Smooth muscle cell (in vitro differentiated cells): ENCODE data around the gene SNX10. TPM values are rescaled to one million over a fixed set of nuclear protein-coding genes. Genes with fewer than 3 reads are reported as not detected.

Experiments
- DNase-seq: peaks from one replicate; lab custom pipeline; 2025; ENCODE audit not compliant: unreplicated experiment; lab: John Stamatoyannopoulos, UW
- H2AFZ ChIP-seq: fragments of 200-600 bp; sonication (generic); 2 replicates; pipeline ENCODE4 v1.6.0; 2016; ENCODE audit warnings: antibody characterized with exemption, low read depth, mild to moderate bottlenecking
- H3F3A ChIP-seq: fragments of 200-600 bp; sonication (generic); 2 replicates; pipeline ENCODE4 v1.6.0; 2017; ENCODE audit warnings: antibody characterized with exemption, low read depth
- H3K27ac ChIP-seq: fragments of 200-600 bp; sonication (generic); 2 replicates; pipeline ENCODE4 v1.5.1; 2016; ENCODE audit warnings: low read depth, mild to moderate bottlenecking
- H3K27me3 ChIP-seq: fragments of 200-600 bp; sonication (generic); 2 replicates; pipeline ENCODE4 v1.6.1; 2016; ENCODE audit warnings: low read depth, mild to moderate bottlenecking
- H3K36me3 ChIP-seq: fragments of 200-600 bp; sonication (generic); 2 replicates; pipeline ENCODE4 v1.5.1; 2016; ENCODE audit warnings: low read depth
- H3K4me1 ChIP-seq: fragments of 200-600 bp; sonication (generic); 2 replicates; pipeline ENCODE4 v1.5.1; 2016; ENCODE audit warnings: low read depth
- H3K4me2 ChIP-seq: fragments of 200-600 bp; sonication (generic); 2 replicates; pipeline ENCODE4 v1.6.0; 2016; ENCODE audit warnings: mild to moderate bottlenecking
- H3K4me3 ChIP-seq: fragments of 200-600 bp; sonication (generic); 2 replicates; pipeline ENCODE4 v1.5.1; 2016; ENCODE audit warnings: mild to moderate bottlenecking
- H3K79me2 ChIP-seq: fragments of 200-600 bp; sonication (generic); 2 replicates; pipeline ENCODE4 v1.6.0; 2016; ENCODE audit warnings: low read depth, mild to moderate bottlenecking
- H3K9ac ChIP-seq: fragments of 200-600 bp; sonication (generic); 2 replicates; pipeline ENCODE4 v1.6.0; 2016; ENCODE audit warnings: low read depth
- H3K9me3 ChIP-seq: fragments of 200-600 bp; sonication (generic); replicated peaks from 2 replicates; pipeline ENCODE4 v1.5.1; 2016; ENCODE audit warnings: low read depth
- H4K20me1 ChIP-seq: fragments of 200-600 bp; sonication (generic); 2 replicates; pipeline ENCODE4 v1.6.0; 2016; ENCODE audit warnings: low read depth
- WGBS: methylation state at CpG from one replicate; pipeline ENCODE4 v1.1.7; 2016; ENCODE audit warnings: low lambda C conversion rate; 5-methylcytosine and 5-hydroxymethylcytosine counted together
- polyA plus RNA-seq: library from polyadenylated mRNA; unstranded; fragments of >200 nt; fragmentation: Nextera tagmentation; extraction: Ambion mirVana; gene quantifications from 2 replicates; pipeline ENCODE4 v1.2.1, GENCODE V29; 2016
- total RNA-seq: library from RNA; depleted of rRNA; stranded (reverse); fragments of >200 nt; gene quantifications from 2 replicates; pipeline ENCODE4 v1.2.3, GENCODE V29; 2014
- TF ChIP-seq, protein P1 (sequence below): fragments of 200-600 bp; sonication (generic); IDR thresholded peaks from 2 replicates; pipeline ENCODE4 v1.5.1; 2017; ENCODE audit warnings: borderline replicate concordance, mild to moderate bottlenecking, antibody characterized with exemption; ENCODE audit not compliant: insufficient read depth, poor library complexity, severe bottlenecking

Gene SNX10
- total and polyA plus RNA-seq, 2 experiments from 2014 or later: 1.1 to 2.2 TPM

DNA sequence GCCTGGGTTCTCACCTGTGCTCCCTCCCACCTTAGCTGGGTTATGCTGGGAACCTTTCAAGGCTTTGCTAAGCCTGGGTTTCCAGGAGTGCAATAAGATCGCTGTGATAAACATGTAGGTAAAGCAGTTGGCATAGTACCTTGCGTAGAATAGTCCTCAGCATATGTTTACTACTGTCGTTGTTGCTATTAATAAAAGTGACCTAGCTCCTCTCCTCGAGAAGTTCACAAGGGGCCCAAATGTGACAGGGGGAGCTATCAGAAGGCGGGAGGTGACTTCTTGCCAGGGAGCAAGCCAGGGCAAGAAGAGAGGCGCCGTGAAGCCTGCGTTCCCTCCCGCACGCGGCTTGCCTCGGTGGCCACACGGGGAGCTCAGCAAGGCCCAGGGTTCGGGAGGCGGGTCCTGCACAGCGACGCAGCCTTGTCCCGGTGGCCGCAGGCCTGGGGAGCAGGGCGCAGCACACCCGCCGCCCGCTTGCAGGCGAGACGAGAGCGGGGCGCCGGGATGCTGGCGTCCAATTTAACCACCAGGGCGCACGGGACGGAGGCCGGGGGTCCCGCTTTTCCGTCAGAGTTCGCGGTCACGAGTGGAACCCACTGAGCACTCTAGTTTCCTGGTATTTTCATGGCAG, 106.2 kb downstream of the SNX10 start:
- H3K4me2 ChIP-seq: peak overlapping the region; percentile 86
- peak overlapping the region; percentile 90 for H2AFZ ChIP-seq
- no peaks in the 10 kb centered on the region for H3K27me3 ChIP-seq
- H3F3A ChIP-seq: peaks cover 18% of the 10 kb centered on the region
- peak overlapping the region; percentile 72 for H3K27ac ChIP-seq
- peak overlapping the region; percentile 57 for H3K4me3 ChIP-seq
- peaks cover 23% of the 10 kb centered on the region for H3K4me1 ChIP-seq
- 10% methylated on average over 26 of the region's 38 CpGs for WGBS
- H3K9ac ChIP-seq: peak overlapping the region; percentile 59
- TF ChIP-seq, protein P1, sequence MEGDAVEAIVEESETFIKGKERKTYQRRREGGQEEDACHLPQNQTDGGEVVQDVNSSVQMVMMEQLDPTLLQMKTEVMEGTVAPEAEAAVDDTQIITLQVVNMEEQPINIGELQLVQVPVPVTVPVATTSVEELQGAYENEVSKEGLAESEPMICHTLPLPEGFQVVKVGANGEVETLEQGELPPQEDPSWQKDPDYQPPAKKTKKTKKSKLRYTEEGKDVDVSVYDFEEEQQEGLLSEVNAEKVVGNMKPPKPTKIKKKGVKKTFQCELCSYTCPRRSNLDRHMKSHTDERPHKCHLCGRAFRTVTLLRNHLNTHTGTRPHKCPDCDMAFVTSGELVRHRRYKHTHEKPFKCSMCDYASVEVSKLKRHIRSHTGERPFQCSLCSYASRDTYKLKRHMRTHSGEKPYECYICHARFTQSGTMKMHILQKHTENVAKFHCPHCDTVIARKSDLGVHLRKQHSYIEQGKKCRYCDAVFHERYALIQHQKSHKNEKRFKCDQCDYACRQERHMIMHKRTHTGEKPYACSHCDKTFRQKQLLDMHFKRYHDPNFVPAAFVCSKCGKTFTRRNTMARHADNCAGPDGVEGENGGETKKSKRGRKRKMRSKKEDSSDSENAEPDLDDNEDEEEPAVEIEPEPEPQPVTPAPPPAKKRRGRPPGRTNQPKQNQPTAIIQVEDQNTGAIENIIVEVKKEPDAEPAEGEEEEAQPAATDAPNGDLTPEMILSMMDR: no peak
- no peaks in the 10 kb centered on the region for H3K79me2 ChIP-seq
- no peaks in the 10 kb centered on the region for H3K36me3 ChIP-seq
- no peaks in the 10 kb centered on the region for H3K9me3 ChIP-seq
- no peaks in the 10 kb centered on the region for H4K20me1 ChIP-seq
- no peak for DNase-seq

- DNase-seq: peak; percentile 30
- H3K4me2 ChIP-seq: peak overlapping the region; percentile 86
- no peaks in the 10 kb centered on the region for H3K36me3 ChIP-seq
- H3K27me3 ChIP-seq: no peaks in the 10 kb centered on the region
- H3K4me3 ChIP-seq: peak overlapping the region; percentile 57
- H4K20me1 ChIP-seq: no peaks in the 10 kb centered on the region
- H2AFZ ChIP-seq: peak overlapping the region; percentile 90
- WGBS: 0% methylated on average over 11 of the region's 36 CpGs
- H3K4me1 ChIP-seq: peaks cover 23% of the 10 kb centered on the region
- no peaks in the 10 kb centered on the region for H3K9me3 ChIP-seq
- no peaks in the 10 kb centered on the region for H3K79me2 ChIP-seq
- TF ChIP-seq, protein P1: no peak
- H3F3A ChIP-seq: peaks cover 18% of the 10 kb centered on the region
- peak overlapping the region; percentile 72 for H3K27ac ChIP-seq
- H3K9ac ChIP-seq: peak overlapping the region; percentile 59
Observed at GRCh38 chr7:26398427-26398755, 106.7 kb downstream of the SNX10 start.

- Histone ChIP-seq H3K27ac (peak overlapping the region; percentile 72), H3K4me1 (peaks cover 23% of the 10 kb centered on the region), H3K79me2 (no peaks in the 10 kb centered on the region), H2AFZ (peak overlapping the region; percentile 90), H3K36me3 (no peaks in the 10 kb centered on the region), H3K27me3 (no peaks in the 10 kb centered on the region), H3K9ac (peak overlapping the region; percentile 59), H3K4me2 (peak overlapping the region; percentile 86), H3K4me3 (peak overlapping the region; percentile 57), H4K20me1 (no peaks in the 10 kb centered on the region), H3F3A (peaks cover 18% of the 10 kb centered on the region), H3K9me3 (no peaks in the 10 kb centered on the region)
- 1% methylated on average over 46 of the region's 52 CpGs for WGBS
- TF ChIP-seq, protein P1: no peak
- no peak for DNase-seq
Observed at GRCh38 chr7:26398756-26399509, 107.3 kb downstream of the SNX10 start.
